GM23338 (cell line): ENCODE results near the gene FNIP2. TPM values are rescaled to one million over a fixed set of nuclear protein-coding genes. Genes with fewer than 3 reads are reported as not detected.
A peak's percentile ranks its signal among the peaks of the same experiment; 100 is the strongest.

Experiments used
- ATAC-seq: fragments of 200-7000 bp; cut with Tn5 transposase; 3 replicates; pipeline ENCODE4 v1.9.1; 2020
- DNase-seq: peaks from one replicate; pipeline ENCODE4 v3.0.0-alpha.2; 2015; ENCODE audit warnings: low spot score
- H2AFZ ChIP-seq: fragments of 200-600 bp; sonication (generic); 2 replicates; pipeline ENCODE4 v1.8.0; 2016; ENCODE audit warnings: antibody characterized with exemption, mild to moderate bottlenecking, moderate library complexity
- H3F3A ChIP-seq: fragments of 200-600 bp; sonication (generic); replicated peaks from 2 replicates; pipeline ENCODE4 v1.8.0; 2017; ENCODE audit warnings: antibody characterized with exemption, mixed run types, low read depth
- H3K27ac ChIP-seq: fragments of 200-600 bp; sonication (generic); 2 replicates; pipeline ENCODE4 v1.6.1; 2016; ENCODE audit warnings: low read depth
- H3K27me3 ChIP-seq: fragments of 200-600 bp; sonication (generic); 2 replicates; pipeline ENCODE4 v1.8.0; 2016; ENCODE audit warnings: mild to moderate bottlenecking, mixed run types, moderate library complexity; ENCODE audit not compliant: insufficient read depth
- H3K36me3 ChIP-seq: fragments of 200-600 bp; sonication (generic); 2 replicates; pipeline ENCODE4 v1.8.0; 2016; ENCODE audit warnings: mild to moderate bottlenecking; ENCODE audit not compliant: insufficient read depth
- H3K4me1 ChIP-seq: fragments of 200-600 bp; sonication (generic); 2 replicates; pipeline ENCODE4 v1.8.0; 2016; ENCODE audit warnings: mild to moderate bottlenecking, moderate library complexity; ENCODE audit not compliant: insufficient read depth
- H3K4me2 ChIP-seq: fragments of 200-600 bp; sonication (generic); 2 replicates; pipeline ENCODE4 v1.7.1; 2017; ENCODE audit warnings: mixed run types
- H3K4me3 ChIP-seq: fragments of 200-600 bp; sonication (generic); 2 replicates; pipeline ENCODE4 v1.6.1; 2016; ENCODE audit warnings: mixed run types
- H3K79me2 ChIP-seq: fragments of 200-600 bp; sonication (generic); replicated peaks from 2 replicates; pipeline ENCODE4 v1.8.0; 2017; ENCODE audit warnings: mild to moderate bottlenecking; ENCODE audit not compliant: insufficient read depth
- H3K9me2 ChIP-seq: fragments of 200-600 bp; sonication (generic); 2 replicates; pipeline ENCODE4 v1.8.0; 2017; ENCODE audit not compliant: insufficient read depth
- H4K20me1 ChIP-seq: fragments of 200-600 bp; sonication (generic); replicated peaks from 2 replicates; pipeline ENCODE4 v1.8.0; 2017; ENCODE audit warnings: mild to moderate bottlenecking; ENCODE audit not compliant: insufficient read depth
- H3K27ac Mint-ChIP-seq: 2 replicates; pipeline ENCODE4 v1.8.0; 2020; ENCODE audit warnings: inconsistent platforms, mild to moderate bottlenecking, moderate library complexity, mixed read lengths
- H3K27me3 Mint-ChIP-seq: 3 replicates; pipeline ENCODE4 v1.8.0; 2022; ENCODE audit warnings: low read depth, mild to moderate bottlenecking, moderate library complexity, mixed read lengths, inconsistent platforms; ENCODE audit not compliant: insufficient read depth, poor library complexity
- H3K36me3 Mint-ChIP-seq: 3 replicates; pipeline ENCODE4 v1.8.0; 2021; ENCODE audit warnings: low read depth, mild to moderate bottlenecking, inconsistent platforms, moderate library complexity, mixed read lengths
- H3K4me1 Mint-ChIP-seq: 3 replicates; pipeline ENCODE4 v1.8.0; 2020; ENCODE audit warnings: mild to moderate bottlenecking, inconsistent platforms, mixed read lengths
- H3K4me3 Mint-ChIP-seq: 3 replicates; pipeline ENCODE4 v1.8.0; 2021; ENCODE audit warnings: moderate library complexity, mild to moderate bottlenecking, inconsistent platforms, mixed read lengths
- H3K9me3 Mint-ChIP-seq: 3 replicates; pipeline ENCODE4 v1.8.0; 2020; ENCODE audit warnings: moderate library complexity, mild to moderate bottlenecking, inconsistent platforms, mixed read lengths
- CREB1 ChIP-seq: fragments of 250-450 bp; sonication (Bioruptor Pico); IDR thresholded peaks from 2 replicates; pipeline ENCODE4 v1.5.0; 2020; ENCODE audit warnings: low read depth, mild to moderate bottlenecking, moderate library complexity
- CTCF ChIP-seq, 2 experiments: fragments of 200-600 bp in 1 of 2; sonication (generic) in 1 of 2; conservative IDR thresholded peaks; 2 replicates each; pipeline versions ENCODE4 v1.5.1 to v1.6.1; 2016 to 2017; ENCODE audit warnings: antibody characterized with exemption in 2 of 2, low read depth in 2 of 2, mild to moderate bottlenecking in 2 of 2, moderate library complexity in 1 of 2
- ETS1 ChIP-seq: IDR thresholded peaks from 2 replicates; pipeline ENCODE4 v1.6.1; 2016; ENCODE audit warnings: antibody characterized with exemption
- EZH2 ChIP-seq: fragments of 200-600 bp; sonication (generic); IDR thresholded peaks from one replicate; pipeline ENCODE4 v1.8.0; 2017; ENCODE audit warnings: antibody characterized with exemption, mild to moderate bottlenecking, low read depth; ENCODE audit not compliant: unreplicated experiment
- JUNB ChIP-seq: IDR thresholded peaks from one replicate; pipeline ENCODE4 v1.6.1; 2016; ENCODE audit warnings: antibody characterized with exemption; ENCODE audit not compliant: unreplicated experiment
- ZNF331 ChIP-seq: fragments of 250-450 bp; sonication (Bioruptor Pico); IDR thresholded peaks from 2 replicates; pipeline ENCODE4 v1.5.0; 2020; ENCODE audit warnings: low read depth, mild to moderate bottlenecking, moderate library complexity
- ZNF462 ChIP-seq: fragments of 250-450 bp; sonication (Bioruptor Pico); IDR thresholded peaks from 2 replicates; pipeline ENCODE4 v1.5.0; 2020; ENCODE audit warnings: mild to moderate bottlenecking, moderate library complexity
- polyA plus RNA-seq: library from polyadenylated mRNA; unstranded; fragments of >200 nt; fragmentation: Nextera tagmentation; extraction: Ambion mirVana; gene quantifications from 2 replicates; pipeline ENCODE4 v1.2.1, GENCODE V29; 2016
- total RNA-seq: library from RNA; depleted of rRNA; stranded (reverse); fragments of >200 nt; shearing (Covaris generic); gene quantifications from 2 replicates; pipeline ENCODE4 v1.2.3, GENCODE V29; 2014

Gene FNIP2
- total and polyA plus RNA-seq, 2 experiments from 2014 or later, result 2.7 to 17.2 TPM

- no peak overlapping the region for H3K27ac Mint-ChIP-seq
- Histone ChIP-seq H3K36me3 (no peaks in the 10 kb centered on the region), H3K9me2 (no peaks in the 10 kb centered on the region), H2AFZ (peak overlapping the region; percentile 90; the same call in 1 of the 2 replicates), H3K27ac (no peak overlapping the region), H3K4me3 (no peak overlapping the region), H4K20me1 (no peaks in the 10 kb centered on the region), H3K4me1 (0 out of 2 replicates have a peak, but pooled peaks cover 4% of the 10 kb centered on the region), H3K4me2 (peak overlapping the region; percentile 41; the same call in 1 of the 2 replicates), H3K27me3 (no peaks in the 10 kb centered on the region), H3F3A (0 out of 2 replicates have a peak, but pooled peaks cover 3% of the 10 kb centered on the region), H3K79me2 (no peaks in the 10 kb centered on the region)
- H3K9me3 Mint-ChIP-seq, result no peaks in the 10 kb centered on the region
- DNase-seq (no peak), ATAC-seq (no peak)
- no peaks in the 10 kb centered on the region for H3K36me3 Mint-ChIP-seq
- TF ChIP-seq JUNB, result no peak
- no peak for TF ChIP-seq CREB1 (CRISPR knock-in tag)
- no peak for TF ChIP-seq ZNF331 (CRISPR knock-in tag)
- TF ChIP-seq ZNF462, result no peak
- H3K4me1 Mint-ChIP-seq, result peaks cover 6% of the 10 kb centered on the region; the same call in 1 of the 3 replicates
- peaks cover 2% of the 10 kb centered on the region for H3K27me3 Mint-ChIP-seq
- no peak overlapping the region for H3K4me3 Mint-ChIP-seq
Observed at GRCh38 chr4:158728236-158728635, 40.6 kb upstream of the FNIP2 start.

- Histone ChIP-seq H3F3A (no peaks in the 10 kb centered on the region), H3K36me3 (no peaks in the 10 kb centered on the region), H3K4me1 (0 out of 2 replicates have a peak, but pooled peaks cover 4% of the 10 kb centered on the region), H3K79me2 (no peaks in the 10 kb centered on the region), H3K4me3 (no peak overlapping the region), H3K27ac (no peak overlapping the region), H3K9me2 (no peaks in the 10 kb centered on the region), H3K27me3 (no peaks in the 10 kb centered on the region), H4K20me1 (no peaks in the 10 kb centered on the region), H2AFZ (peak overlapping the region; percentile 90; the same call in 1 of the 2 replicates), H3K4me2 (no peak overlapping the region)
- no peaks in the 10 kb centered on the region for H3K36me3 Mint-ChIP-seq
- ATAC-seq (peak; percentile 92), DNase-seq (peak; percentile 67)
- H3K27ac Mint-ChIP-seq, result peak overlapping the region; percentile 12; the same call in 1 of the 2 replicates
- H3K4me3 Mint-ChIP-seq, result no peak overlapping the region
- no peaks in the 10 kb centered on the region for H3K27me3 Mint-ChIP-seq
- no peak for TF ChIP-seq EZH2
- TF ChIP-seq ETS1, result no peak
- peak; percentile 76 to 91 for TF ChIP-seq CTCF (conservative IDR thresholded peaks at IDR 0.05; ENCODE audit: low read depth in 2 of 2)
- H3K9me3 Mint-ChIP-seq, result no peaks in the 10 kb centered on the region
- peaks cover 6% of the 10 kb centered on the region; the same call in 1 of the 3 replicates for H3K4me1 Mint-ChIP-seq
Observed at GRCh38 chr4:158729716-158730559, 38.9 kb upstream of the FNIP2 start.
